HEK293 (cell line): ENCODE data around the gene OR51E1.

ENCODE experiments used
- CTCF ChIA-PET: fragments of 350-600 bp; formaldehyde crosslinking; extraction: SDS; loops from one replicate; lab custom pipeline; 2021; ENCODE audit warnings: antibody characterized with exemption; lab: Yijun Ruan, JAX
- POLR2A ChIA-PET: fragments of 300-600 bp; formaldehyde crosslinking; extraction: SDS; loops from one replicate; lab custom pipeline; 2020; ENCODE audit warnings: antibody characterized with exemption, inconsistent platforms; lab: Yijun Ruan, JAX
- H3K27ac ChIP-seq: fragments of 200-500 bp; sonication (Bioruptor generic); 2 replicates; pipeline ENCODE4 v1.5.1; 2014; ENCODE audit warnings: low read depth, low read length, control low read depth, inconsistent platforms; ENCODE audit errors: extremely low read depth
- H3K36me3 ChIP-seq, 2 experiments: fragments of 200-500 bp in 1 of 2; sonication (Bioruptor generic) in 1 of 2; 1 replicate in 1 of 2; 2 replicates in 1 of 2; pipeline ENCODE4 v1.5.1; 2014 to 2017; ENCODE audit warnings: inconsistent platforms in 2 of 2, low read length in 2 of 2; ENCODE audit not compliant: control insufficient read depth in 2 of 2, insufficient read depth in 1 of 2
- H3K4me1 ChIP-seq: fragments of 200-500 bp; sonication (Bioruptor generic); 2 replicates; pipeline ENCODE4 v1.5.1; 2014; ENCODE audit warnings: mild to moderate bottlenecking, low read length, inconsistent platforms; ENCODE audit not compliant: control insufficient read depth, insufficient read depth
- H3K4me3 ChIP-seq: 2 replicates; pipeline ENCODE4 v1.5.1; 2011; ENCODE audit warnings: low read depth, mild to moderate bottlenecking, control low read depth, low read length, moderate library complexity
- H3K9me3 ChIP-seq: fragments of 200-500 bp; sonication (Bioruptor generic); 2 replicates; pipeline ENCODE4 v1.5.1; 2014; ENCODE audit warnings: low read depth, low read length, inconsistent platforms; ENCODE audit not compliant: control insufficient read depth, insufficient read depth
- HOXD13 ChIP-seq: sonication (generic); formaldehyde crosslinking; IDR thresholded peaks from 2 replicates; pipeline ENCODE4 v1.8.0; 2022; ENCODE audit warnings: missing genetic modification reagents, borderline replicate concordance
- MEIS1 ChIP-seq: sonication (generic); formaldehyde crosslinking; IDR thresholded peaks from 2 replicates; pipeline ENCODE4 v1.8.1; 2022; ENCODE audit warnings: missing genetic modification reagents, mild to moderate bottlenecking, borderline replicate concordance
- MYNN ChIP-seq: fragments of 450-650 bp; formaldehyde crosslinking; IDR thresholded peaks from 2 replicates; pipeline ENCODE4 v1.5.1; 2016; ENCODE audit warnings: missing biosample characterization, missing genetic modification characterization, borderline replicate concordance
- RBAK ChIP-seq: fragments of 450-650 bp; formaldehyde crosslinking; IDR thresholded peaks from 2 replicates; pipeline ENCODE4 v1.5.1; 2016; ENCODE audit warnings: missing biosample characterization, missing genetic modification characterization
- REPIN1 ChIP-seq: fragments of 450-650 bp; formaldehyde crosslinking; IDR thresholded peaks from 2 replicates; pipeline ENCODE4 v1.5.1; 2017; ENCODE audit warnings: missing biosample characterization, missing genetic modification characterization, low read depth
- SCRT1 ChIP-seq: fragments of 450-650 bp; formaldehyde crosslinking; IDR thresholded peaks from 2 replicates; pipeline ENCODE4 v1.5.1; 2016; ENCODE audit warnings: missing biosample characterization, missing genetic modification characterization, borderline replicate concordance
- YY2 ChIP-seq: fragments of 450-650 bp; formaldehyde crosslinking; IDR thresholded peaks from 2 replicates; pipeline ENCODE4 v1.5.1; 2016; ENCODE audit warnings: missing biosample characterization, missing genetic modification characterization
- ZNF146 ChIP-seq: fragments of 450-650 bp; formaldehyde crosslinking; IDR thresholded peaks from 2 replicates; pipeline ENCODE4 v1.5.1; 2016; ENCODE audit warnings: missing biosample characterization, missing genetic modification characterization
- ZNF19 ChIP-seq: fragments of 450-650 bp; formaldehyde crosslinking; IDR thresholded peaks from 2 replicates; pipeline ENCODE4; 2016; ENCODE audit warnings: missing biosample characterization, missing genetic modification characterization, low read depth
- ZNF2 ChIP-seq: fragments of 450-650 bp; formaldehyde crosslinking; IDR thresholded peaks from 2 replicates; pipeline ENCODE4 v1.5.1; 2016; ENCODE audit warnings: missing biosample characterization, missing genetic modification characterization
- ZNF214 ChIP-seq: fragments of 450-650 bp; formaldehyde crosslinking; IDR thresholded peaks from 2 replicates; pipeline ENCODE4 v1.5.1; 2017; ENCODE audit warnings: missing biosample characterization, mild to moderate bottlenecking, missing genetic modification characterization, borderline replicate concordance
- ZNF274 ChIP-seq, 2 experiments: fragments of 200-500 bp in 1 of 2; fragments of 450-650 bp in 1 of 2; sonication (Bioruptor generic) in 1 of 2; formaldehyde crosslinking in 1 of 2; IDR thresholded peaks; 2 replicates each; pipeline versions ENCODE4 v1.5.1 to v1.6.1; 2014 to 2016; ENCODE audit warnings: borderline replicate concordance in 1 of 2, inconsistent platforms in 1 of 2, low read length in 1 of 2, missing biosample characterization in 1 of 2, missing genetic modification characterization in 1 of 2
- ZNF416 ChIP-seq: fragments of 450-650 bp; formaldehyde crosslinking; IDR thresholded peaks from 2 replicates; pipeline ENCODE4 v1.5.1; 2016; ENCODE audit warnings: missing biosample characterization, missing genetic modification characterization
- ZNF521 ChIP-seq: fragments of 450-650 bp; formaldehyde crosslinking; IDR thresholded peaks from 2 replicates; pipeline ENCODE4 v1.5.1; 2017; ENCODE audit warnings: missing biosample characterization, mild to moderate bottlenecking, missing genetic modification characterization
- ZNF654 ChIP-seq: fragments of 450-650 bp; formaldehyde crosslinking; IDR thresholded peaks from 2 replicates; pipeline ENCODE4 v1.5.1; 2016; ENCODE audit warnings: low read depth, missing biosample characterization, missing genetic modification characterization
- ZNF660 ChIP-seq: fragments of 450-650 bp; IDR thresholded peaks from 2 replicates; pipeline ENCODE4 v1.5.1; 2018; ENCODE audit warnings: missing biosample characterization, mild to moderate bottlenecking, missing genetic modification characterization
- ZNF670 ChIP-seq: fragments of 450-650 bp; formaldehyde crosslinking; IDR thresholded peaks from 2 replicates; pipeline ENCODE4 v1.5.1; 2016; ENCODE audit warnings: missing biosample characterization, missing genetic modification characterization, low read depth
- ZNF747 ChIP-seq: fragments of 450-650 bp; formaldehyde crosslinking; IDR thresholded peaks from 2 replicates; pipeline ENCODE4 v1.5.1; 2016; ENCODE audit warnings: missing biosample characterization, missing genetic modification characterization
- ZNF76 ChIP-seq: fragments of 450-650 bp; formaldehyde crosslinking; IDR thresholded peaks from 2 replicates; pipeline ENCODE4; 2016; ENCODE audit warnings: low read depth, missing biosample characterization, missing genetic modification characterization, borderline replicate concordance
- ZNF792 ChIP-seq: fragments of 450-650 bp; formaldehyde crosslinking; IDR thresholded peaks from 2 replicates; pipeline ENCODE4 v1.5.1; 2016; ENCODE audit warnings: missing biosample characterization, missing genetic modification characterization
- ZSCAN23 ChIP-seq: fragments of 450-650 bp; formaldehyde crosslinking; IDR thresholded peaks from 2 replicates; pipeline ENCODE4 v1.5.1; 2016; ENCODE audit warnings: missing biosample characterization, missing genetic modification characterization
- TF ChIP-seq, protein P1 (sequence below): fragments of 450-650 bp; formaldehyde crosslinking; IDR thresholded peaks from 2 replicates; pipeline ENCODE4 v1.5.1; 2016; ENCODE audit warnings: missing biosample characterization, missing genetic modification characterization
- TF ChIP-seq, protein P2 (sequence below): fragments of 450-650 bp; formaldehyde crosslinking; IDR thresholded peaks from 2 replicates; pipeline ENCODE4 v1.5.1; 2017; ENCODE audit warnings: missing biosample characterization, missing genetic modification characterization
- TF ChIP-seq, protein P3 (sequence below): fragments of 450-650 bp; formaldehyde crosslinking; IDR thresholded peaks from 2 replicates; pipeline ENCODE4 v1.5.1; 2016; ENCODE audit warnings: missing biosample characterization, missing genetic modification characterization
- TF ChIP-seq, protein P4 (sequence below): sonication (generic); formaldehyde crosslinking; IDR thresholded peaks from 2 replicates; pipeline ENCODE4 v1.8.1; 2022; ENCODE audit warnings: mild to moderate bottlenecking, moderate library complexity, missing genetic modification reagents

The OR51E1 gene

DNA sequence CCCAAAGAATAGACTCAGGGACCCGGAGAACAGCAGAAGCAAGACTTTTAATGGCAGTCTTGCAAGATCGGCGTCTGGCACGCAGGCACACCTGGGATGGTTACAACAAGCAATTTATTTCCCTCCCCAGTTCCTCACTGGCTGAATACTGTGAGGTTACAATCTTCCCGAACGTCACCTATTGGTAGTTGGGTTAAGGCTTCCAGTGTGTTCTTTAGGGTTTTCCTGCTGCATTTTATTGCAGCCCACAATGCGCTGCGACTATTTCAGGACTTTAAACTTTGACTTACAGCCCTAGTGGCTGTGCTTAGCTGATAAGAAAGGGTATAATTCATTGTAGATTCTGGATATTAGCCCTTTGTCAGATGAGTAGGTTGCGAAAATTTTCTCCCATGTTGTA, 24.3 kb upstream of the OR51E1 start (continued):
- TF ChIP-seq ZSCAN23 (no peak), ZNF521 (no peak), ZNF747 (tag by site-specific recombination) (no peak), ZNF19 (tag by site-specific recombination) (no peak)

DNA sequence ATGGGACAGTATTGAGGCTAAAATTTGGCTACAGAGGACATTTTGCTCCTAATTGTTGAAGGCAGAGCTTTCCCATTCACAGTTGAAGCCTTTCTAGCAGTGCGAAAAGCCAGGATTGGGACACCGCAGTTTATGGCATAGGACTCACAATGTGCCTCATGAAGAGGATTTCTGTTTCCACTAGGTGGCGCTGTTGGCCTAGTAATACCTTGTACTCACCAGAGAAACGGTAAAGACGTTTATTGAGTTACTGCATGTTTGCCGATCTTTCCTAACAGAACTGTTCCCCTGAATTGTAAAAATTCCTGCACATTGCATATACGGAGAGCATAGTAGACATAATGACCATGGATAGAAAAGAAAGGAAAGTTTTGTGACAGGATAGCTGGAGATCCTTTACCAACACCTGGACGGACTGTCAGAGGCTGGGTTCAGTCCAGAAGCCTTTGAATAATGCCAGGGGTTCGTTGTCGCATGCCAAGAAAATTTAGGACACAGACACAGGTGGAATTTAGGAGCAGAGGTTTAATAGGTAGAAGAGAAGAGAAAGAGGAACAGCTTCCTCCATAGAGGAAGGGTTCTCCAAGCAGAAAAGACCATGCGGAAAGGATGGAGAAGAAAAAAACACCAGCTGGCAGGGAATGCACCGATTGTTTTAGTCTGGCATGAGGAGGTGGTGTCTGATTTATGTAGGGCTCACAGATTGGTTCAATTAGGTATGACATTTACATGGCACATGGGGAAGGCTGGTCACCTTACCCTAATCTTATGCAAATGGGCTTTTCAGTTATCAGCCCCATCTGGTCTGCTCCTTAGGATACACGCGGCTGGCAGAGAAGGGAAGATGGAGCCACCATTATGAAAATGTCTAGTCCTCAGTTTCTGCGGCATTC, 17.3 kb upstream of the OR51E1 start:
- no peak overlapping the region for H3K27ac ChIP-seq
- ChIA-PET POLR2A (interaction anchor here (1.4 kb wide), 1 partner anchor 19 kb away, joined by 4 read pairs; the partner anchor contains the start of gene TRIM68), CTCF (interaction anchor here (0.5 to 4.8 kb wide), 32 partner anchors 9 to 1723 kb away, joined by 3 to 42 read pairs (median 3); partner anchors contain the start of genes OR51D1, OR51F2, TRIM21 and TRIM68)
- H3K4me1 ChIP-seq = no peaks in the 10 kb centered on the region
- no peaks in the 10 kb centered on the region for H3K9me3 ChIP-seq
- H3K36me3 ChIP-seq = no peaks in the 10 kb centered on the region
- H3K4me3 ChIP-seq = no peak overlapping the region
- TF ChIP-seq ZNF76 (tag by site-specific recombination) (no peak), MYNN (tag by site-specific recombination) (no peak), ZNF792 (tag by site-specific recombination) (no peak), ZNF146 (no peak), ZNF2 (peak; percentile 78), ZNF670 (tag by site-specific recombination) (no peak), ZNF654 (peak; percentile 91), ZNF660 (0 out of 2 replicates have a peak, but pooled peaks have one; percentile 32)

DNA sequence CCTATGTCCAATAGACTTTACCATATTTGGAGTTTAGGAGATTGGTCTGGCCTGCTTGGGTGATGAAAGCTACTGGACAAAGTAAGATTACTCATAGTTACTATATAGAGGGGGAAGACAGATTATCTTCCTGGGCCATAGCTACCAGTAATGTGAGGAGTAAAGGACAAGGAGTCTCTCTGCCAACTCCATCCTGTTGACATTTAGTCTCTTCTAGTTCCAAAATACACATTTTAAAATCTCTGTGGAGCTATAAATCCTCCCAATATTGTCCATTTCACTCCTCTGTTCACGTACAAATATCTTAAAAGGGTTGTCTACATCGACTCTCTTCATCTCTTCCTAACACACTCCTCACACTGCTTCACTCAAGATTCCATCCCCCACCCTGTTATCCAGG, 7.6 kb upstream of the OR51E1 start:
- Histone ChIP-seq H3K9me3 (no peaks in the 10 kb centered on the region), H3K27ac (no peak overlapping the region), H3K4me1 (no peaks in the 10 kb centered on the region), H3K4me3 (no peak overlapping the region), H3K36me3 (no peaks in the 10 kb centered on the region)
- POLR2A ChIA-PET = no interaction called here
- CTCF ChIA-PET = interaction anchor here (0.6 to 4.3 kb wide), 27 partner anchors 9 to 1226 kb away, joined by 3 to 42 read pairs (median 4); no protein-coding TSS in a partner anchor
- no peak for TF ChIP-seq SCRT1 (tag by site-specific recombination)
- no peak for TF ChIP-seq ZNF416 (tag by site-specific recombination)
- TF ChIP-seq, protein P1, sequence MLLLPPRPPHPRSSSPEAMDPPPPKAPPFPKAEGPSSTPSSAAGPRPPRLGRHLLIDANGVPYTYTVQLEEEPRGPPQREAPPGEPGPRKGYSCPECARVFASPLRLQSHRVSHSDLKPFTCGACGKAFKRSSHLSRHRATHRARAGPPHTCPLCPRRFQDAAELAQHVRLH (tag by site-specific recombination) = no peak
- TF ChIP-seq RBAK (tag by site-specific recombination) = no peak
- no peak for TF ChIP-seq HOXD13
- TF ChIP-seq MEIS1 (CRISPR knock-in tag) = no peak
- no peak for TF ChIP-seq YY2
- TF ChIP-seq, protein P2, sequence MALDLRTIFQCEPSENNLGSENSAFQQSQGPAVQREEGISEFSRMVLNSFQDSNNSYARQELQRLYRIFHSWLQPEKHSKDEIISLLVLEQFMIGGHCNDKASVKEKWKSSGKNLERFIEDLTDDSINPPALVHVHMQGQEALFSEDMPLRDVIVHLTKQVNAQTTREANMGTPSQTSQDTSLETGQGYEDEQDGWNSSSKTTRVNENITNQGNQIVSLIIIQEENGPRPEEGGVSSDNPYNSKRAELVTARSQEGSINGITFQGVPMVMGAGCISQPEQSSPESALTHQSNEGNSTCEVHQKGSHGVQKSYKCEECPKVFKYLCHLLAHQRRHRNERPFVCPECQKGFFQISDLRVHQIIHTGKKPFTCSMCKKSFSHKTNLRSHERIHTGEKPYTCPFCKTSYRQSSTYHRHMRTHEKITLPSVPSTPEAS = no peak
- no peak for TF ChIP-seq ZNF214 (tag by site-specific recombination)
- TF ChIP-seq, protein P3, sequence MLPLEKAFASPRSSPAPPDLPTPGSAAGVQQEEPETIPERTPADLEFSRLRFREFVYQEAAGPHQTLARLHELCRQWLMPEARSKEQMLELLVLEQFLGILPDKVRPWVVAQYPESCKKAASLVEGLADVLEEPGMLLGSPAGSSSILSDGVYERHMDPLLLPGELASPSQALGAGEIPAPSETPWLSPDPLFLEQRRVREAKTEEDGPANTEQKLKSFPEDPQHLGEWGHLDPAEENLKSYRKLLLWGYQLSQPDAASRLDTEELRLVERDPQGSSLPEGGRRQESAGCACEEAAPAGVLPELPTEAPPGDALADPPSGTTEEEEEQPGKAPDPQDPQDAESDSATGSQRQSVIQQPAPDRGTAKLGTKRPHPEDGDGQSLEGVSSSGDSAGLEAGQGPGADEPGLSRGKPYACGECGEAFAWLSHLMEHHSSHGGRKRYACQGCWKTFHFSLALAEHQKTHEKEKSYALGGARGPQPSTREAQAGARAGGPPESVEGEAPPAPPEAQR (tag by site-specific recombination) = no peak
- TF ChIP-seq, protein P4, sequence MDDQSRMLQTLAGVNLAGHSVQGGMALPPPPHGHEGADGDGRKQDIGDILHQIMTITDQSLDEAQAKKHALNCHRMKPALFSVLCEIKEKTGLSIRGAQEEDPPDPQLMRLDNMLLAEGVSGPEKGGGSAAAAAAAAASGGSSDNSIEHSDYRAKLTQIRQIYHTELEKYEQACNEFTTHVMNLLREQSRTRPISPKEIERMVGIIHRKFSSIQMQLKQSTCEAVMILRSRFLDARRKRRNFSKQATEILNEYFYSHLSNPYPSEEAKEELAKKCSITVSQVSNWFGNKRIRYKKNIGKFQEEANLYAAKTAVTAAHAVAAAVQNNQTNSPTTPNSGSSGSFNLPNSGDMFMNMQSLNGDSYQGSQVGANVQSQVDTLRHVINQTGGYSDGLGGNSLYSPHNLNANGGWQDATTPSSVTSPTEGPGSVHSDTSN (CRISPR knock-in tag) = no peak
- TF ChIP-seq ZNF274 (IDR thresholded peaks at IDR 0.05; ENCODE audit: low read length) = no peak
- TF ChIP-seq ZNF274 (tag by site-specific recombination; IDR thresholded peaks at IDR 0.05; ENCODE audit: borderline replicate concordance) = no peak
- TF ChIP-seq REPIN1 (tag by site-specific recombination) = no peak
